OCI-LY3 (cell line): ENCODE data around the gene MGMT.

ENCODE experiments used
- EZH2phosphoT487 ChIP-seq: fragments of 200-600 bp; shearing (Covaris generic); IDR thresholded peaks from 2 replicates; pipeline ENCODE4 v1.6.1; 2018; ENCODE audit warnings: antibody characterized with exemption, mixed run types, low read depth
- TF ChIP-seq, protein P1 (sequence below): fragments of 200-600, 300-600 bp; sonication (generic); IDR thresholded peaks from 2 replicates; pipeline ENCODE4 v1.5.1; 2014; ENCODE audit warnings: antibody characterized with exemption, low read length, low read depth

DNA sequence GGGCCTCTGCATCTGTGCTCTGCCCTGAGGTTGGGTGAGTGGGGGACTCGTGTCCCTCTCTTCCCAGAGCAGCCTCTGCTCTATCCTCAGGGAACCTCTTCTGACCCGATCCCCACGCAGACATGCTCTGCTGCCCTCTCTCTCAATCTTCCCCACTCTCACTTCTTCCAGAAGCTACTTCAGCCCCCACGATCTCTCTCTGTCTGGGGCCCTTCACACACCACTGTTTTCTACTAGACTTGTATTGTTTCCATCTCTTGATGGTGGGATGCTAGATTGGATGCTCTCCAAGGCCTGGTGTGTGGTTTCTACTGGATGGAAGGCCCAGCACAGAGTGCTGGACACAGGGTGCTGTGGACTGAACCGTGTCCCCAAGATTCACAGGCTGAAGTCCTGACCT, 10.0 kb downstream of the MGMT start:
- TF ChIP-seq EZH2phosphoT487, result no peak
- TF ChIP-seq, protein P1, sequence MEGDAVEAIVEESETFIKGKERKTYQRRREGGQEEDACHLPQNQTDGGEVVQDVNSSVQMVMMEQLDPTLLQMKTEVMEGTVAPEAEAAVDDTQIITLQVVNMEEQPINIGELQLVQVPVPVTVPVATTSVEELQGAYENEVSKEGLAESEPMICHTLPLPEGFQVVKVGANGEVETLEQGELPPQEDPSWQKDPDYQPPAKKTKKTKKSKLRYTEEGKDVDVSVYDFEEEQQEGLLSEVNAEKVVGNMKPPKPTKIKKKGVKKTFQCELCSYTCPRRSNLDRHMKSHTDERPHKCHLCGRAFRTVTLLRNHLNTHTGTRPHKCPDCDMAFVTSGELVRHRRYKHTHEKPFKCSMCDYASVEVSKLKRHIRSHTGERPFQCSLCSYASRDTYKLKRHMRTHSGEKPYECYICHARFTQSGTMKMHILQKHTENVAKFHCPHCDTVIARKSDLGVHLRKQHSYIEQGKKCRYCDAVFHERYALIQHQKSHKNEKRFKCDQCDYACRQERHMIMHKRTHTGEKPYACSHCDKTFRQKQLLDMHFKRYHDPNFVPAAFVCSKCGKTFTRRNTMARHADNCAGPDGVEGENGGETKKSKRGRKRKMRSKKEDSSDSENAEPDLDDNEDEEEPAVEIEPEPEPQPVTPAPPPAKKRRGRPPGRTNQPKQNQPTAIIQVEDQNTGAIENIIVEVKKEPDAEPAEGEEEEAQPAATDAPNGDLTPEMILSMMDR, result no peak
